ENCODE data around the gene DENND1C. TPM values are rescaled to one million over a fixed set of nuclear protein-coding genes. Genes with fewer than 3 reads are reported as not detected.

The DENND1C gene
- total and polyA plus RNA-seq, 9 of the 15 experiments (the other 6 are each of a cell fraction or from before 2014, with no cell fraction given): 0.03 to 1.2 (median 0.32) TPM; not detected in 1

GRCh38 chr19:6528544-6529121 lies 47.0 kb upstream of the DENND1C start (continued):
- TF ChIP-seq POLR2G (IDR thresholded peaks at IDR 0.05; ENCODE audit: low read depth, low read length) (peak; percentile 61), HLTF (IDR thresholded peaks at IDR 0.05) (no peak), SMAD3 (CRISPR knock-in tag; conservative IDR thresholded peaks at IDR 0.05) (peak; percentile 32; the same call in 1 of the 2 replicates), ARID1B (IDR thresholded peaks at IDR 0.05) (peak; percentile 6; the same call in 1 of the 2 replicates), VEZF1 (CRISPR knock-in tag; IDR thresholded peaks at IDR 0.05) (no peak), SMAD4 (CRISPR knock-in tag; conservative IDR thresholded peaks at IDR 0.05) (peak; percentile 60; the same call in 1 of the 2 replicates), U2AF2 (optimal IDR thresholded peaks at IDR 0.05; ENCODE audit: low read depth, low read length) (no peak), ZFP36 (IDR thresholded peaks at IDR 0.05; ENCODE audit: low read depth, low read length, partially characterized antibody) (no peak), TFE3 (CRISPR knock-in tag; IDR thresholded peaks at IDR 0.05) (no peak), TRIM24 (IDR thresholded peaks at IDR 0.05) (no peak), CXXC5 (CRISPR knock-in tag; IDR thresholded peaks at IDR 0.05) (peak; percentile 45), RCOR1 (IDR thresholded peaks at IDR 0.05; ENCODE audit: borderline replicate concordance in 1 of 2, low read depth in 2 of 2, low read length in 2 of 2) (peak in 1 of 2 experiments; percentile 56; a peak in 2 of 4 replicates)

All from K562 (cell line).